ENCODE data around the gene ACIN1.

ACIN1 gene

DNA sequence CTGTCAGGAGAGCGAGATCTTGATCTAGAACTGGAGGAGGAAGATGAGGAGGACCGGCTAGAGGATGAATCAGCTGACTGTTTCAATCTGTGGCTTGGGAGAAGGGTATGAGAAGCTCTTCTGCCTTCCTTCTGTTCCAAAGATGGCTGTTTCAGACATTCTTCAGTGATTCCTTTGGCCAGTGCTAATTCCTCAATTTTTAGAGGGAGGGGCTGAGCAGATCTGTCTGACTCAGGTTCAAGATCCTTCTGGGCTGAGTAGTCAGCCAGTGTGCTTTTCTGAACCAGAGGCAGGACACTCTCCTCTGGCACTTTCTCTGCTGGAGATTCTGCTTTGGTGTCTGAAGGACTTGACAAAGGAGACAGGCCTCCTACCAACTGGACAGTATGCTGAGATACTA is 15.2 kb downstream of the ACIN1 start:
- DNase-seq = no peak

DNA sequence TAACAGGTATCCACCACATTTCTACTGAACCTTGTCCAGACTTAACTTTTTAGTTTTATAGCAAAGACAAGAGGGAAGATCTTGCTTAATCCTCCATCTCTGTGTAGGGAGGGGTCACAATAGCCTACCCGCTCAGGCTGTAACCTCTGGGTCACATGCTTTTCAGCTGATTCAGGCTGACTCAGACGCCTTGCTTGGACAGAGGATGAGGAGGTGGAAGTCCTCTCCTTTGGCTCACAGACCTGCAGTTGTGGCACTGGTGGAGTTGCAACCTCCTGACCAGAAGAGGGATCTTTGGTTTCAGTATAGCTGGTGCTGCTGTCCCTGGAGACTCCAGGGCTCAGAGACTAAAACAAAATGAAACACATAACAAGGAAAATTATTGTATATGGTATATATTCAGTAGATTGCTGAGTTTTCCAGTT is 16.2 kb downstream of the ACIN1 start:
- no peak for DNase-seq

GRCh38 chr14:23077962-23078361 is 17.0 kb downstream of the ACIN1 start:
- no peak for DNase-seq

DNA sequence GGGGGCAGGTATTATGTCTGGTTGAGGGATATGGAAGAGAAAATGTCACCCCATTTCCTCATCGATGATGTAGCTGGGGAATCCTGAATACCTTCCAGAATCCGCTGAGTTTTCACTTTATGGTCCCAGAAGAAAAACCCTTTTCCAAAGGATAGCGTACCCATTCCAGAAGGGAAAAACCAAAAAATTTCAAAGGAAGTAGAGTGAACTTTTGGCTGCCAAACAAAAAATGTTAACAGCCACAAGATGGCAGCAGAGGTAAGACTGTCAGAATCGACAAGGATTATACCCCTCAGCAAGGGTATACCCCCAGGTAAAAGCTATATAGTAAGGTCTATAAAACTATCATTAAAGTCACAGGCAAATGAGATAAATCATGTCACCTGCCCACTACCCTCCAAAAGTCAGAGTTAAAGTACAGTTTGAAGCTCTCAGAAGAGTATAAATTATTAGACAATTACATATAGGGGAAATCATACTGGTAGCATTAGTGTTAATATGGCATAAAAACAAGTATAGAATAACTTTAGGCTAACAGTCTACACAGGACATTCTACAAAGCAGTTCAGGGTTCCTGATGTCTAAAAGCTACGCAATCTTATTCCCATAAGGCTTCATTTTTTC is 18.0 kb downstream of the ACIN1 start:
- DNase-seq = no peak

GRCh38 chr14:23074906-23075305 is 20.0 kb downstream of the ACIN1 start:
- no peak for DNase-seq

DNA sequence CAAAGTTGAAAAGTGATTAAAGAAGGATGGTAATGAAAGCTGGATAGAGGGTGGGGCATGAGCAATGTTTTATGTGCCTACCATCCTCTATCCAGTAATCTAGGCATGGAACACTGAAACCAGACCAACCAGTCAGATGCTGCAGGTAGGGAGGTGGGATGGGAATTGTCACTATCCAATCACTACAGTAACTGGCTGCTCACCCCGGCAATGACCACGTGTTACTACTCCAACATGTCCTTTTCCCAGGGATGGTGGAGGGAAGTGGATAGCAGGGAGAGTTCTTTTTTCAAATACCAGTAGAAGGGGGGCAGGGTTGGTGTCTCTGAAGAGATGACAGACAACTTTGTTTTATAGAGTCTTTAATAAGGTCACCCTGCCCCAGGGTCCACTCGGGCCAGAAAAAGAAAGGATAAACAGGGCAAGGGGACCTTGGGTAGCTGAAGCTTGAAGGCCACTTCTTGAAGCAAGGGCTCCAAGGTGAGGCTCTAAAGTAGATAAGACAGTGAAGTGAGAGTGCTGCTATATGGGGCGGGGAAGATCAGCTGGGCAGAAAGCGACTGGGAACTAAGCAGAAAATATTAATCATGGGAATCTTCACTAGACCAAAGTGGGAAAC is 22.9 kb downstream of the ACIN1 start:
- no peak for DNase-seq

- DNase-seq = no peak
Measured at GRCh38 chr14:23071244-23071920, 23.6 kb downstream of the ACIN1 start.

GRCh38 chr14:23070262-23071129 is 24.4 kb downstream of the ACIN1 start:
- DNase-seq = no peak

- DNase-seq = no peak
Measured at GRCh38 chr14:23069413-23069806, 25.5 kb downstream of the ACIN1 start.

DNA sequence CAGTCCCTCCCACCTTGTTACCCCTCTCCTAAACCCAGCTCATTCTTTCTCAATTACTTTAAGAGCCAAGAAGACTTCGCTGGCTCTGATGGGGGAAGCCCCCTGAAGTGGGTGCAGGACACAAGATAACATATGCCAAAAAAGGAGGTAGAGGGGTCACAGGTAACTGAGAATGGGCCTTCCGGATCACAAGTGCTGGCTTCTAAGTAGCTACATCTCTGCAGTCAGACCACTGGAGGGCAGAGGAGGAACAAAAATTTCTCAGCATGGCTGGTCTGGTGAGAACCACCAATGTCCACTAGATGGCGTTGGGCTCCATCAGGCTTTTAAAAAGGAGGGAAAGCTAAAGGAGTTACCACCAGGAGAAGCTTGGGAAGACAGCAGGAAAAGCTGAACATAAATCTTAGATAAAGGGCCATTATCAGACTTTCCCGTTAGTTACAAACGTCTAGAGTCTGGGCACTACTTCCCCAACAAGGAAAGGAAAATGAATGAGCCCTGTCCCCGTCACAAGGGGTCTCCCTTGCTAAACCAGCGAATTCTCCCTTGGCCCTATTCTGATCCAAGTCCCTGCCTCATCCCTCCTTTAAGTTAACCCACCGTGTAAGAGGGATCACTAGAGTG is 26.0 kb downstream of the ACIN1 start:
- DNase-seq = no peak

DNA sequence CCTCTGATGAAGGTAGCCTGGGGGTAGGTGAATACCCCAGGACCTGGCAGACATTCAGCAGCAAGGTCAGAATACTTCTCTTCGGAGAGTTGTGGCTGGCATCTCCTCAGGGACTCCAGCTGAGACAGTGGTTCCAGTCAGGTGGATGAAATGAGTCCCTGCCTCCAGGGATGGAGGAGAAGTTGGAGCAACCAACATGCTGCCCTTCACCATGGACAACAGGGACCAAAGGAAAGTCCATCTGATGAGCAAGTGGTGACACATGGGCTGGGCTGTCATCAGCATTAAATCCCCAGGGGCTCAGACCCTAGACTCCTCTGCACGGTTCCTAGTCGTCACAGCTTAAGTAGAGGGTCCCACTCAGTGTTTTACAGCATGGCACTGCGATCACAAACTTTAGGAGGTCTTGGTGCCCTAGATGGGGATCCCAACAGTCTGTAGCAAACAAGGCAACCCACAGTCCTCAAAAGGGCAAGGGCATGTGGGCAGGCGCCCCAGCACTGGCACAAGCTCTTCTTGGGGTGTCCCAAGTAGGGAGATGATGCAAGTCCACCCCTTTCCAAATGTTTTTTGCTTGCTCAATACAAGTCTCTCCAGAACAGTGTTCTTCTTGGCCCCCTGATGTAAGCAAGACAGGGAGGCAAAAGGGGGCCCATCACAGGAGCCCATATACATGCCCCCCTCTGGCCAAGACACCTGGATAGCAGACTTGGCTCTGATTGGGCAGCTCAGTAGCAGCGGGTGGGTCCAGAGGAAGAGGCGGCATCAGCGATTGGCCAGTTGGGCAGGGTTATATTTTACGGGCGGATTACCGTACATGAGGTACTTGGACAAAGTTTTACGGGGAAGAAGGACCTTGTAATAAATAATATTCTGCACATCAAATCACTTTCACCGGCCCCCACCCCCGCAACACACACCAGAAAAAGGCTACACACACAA is 26.8 kb downstream of the ACIN1 start:
- DNase-seq = no peak

- DNase-seq = no peak
Measured at GRCh38 chr14:23066855-23067744, 27.8 kb downstream of the ACIN1 start.

DNA sequence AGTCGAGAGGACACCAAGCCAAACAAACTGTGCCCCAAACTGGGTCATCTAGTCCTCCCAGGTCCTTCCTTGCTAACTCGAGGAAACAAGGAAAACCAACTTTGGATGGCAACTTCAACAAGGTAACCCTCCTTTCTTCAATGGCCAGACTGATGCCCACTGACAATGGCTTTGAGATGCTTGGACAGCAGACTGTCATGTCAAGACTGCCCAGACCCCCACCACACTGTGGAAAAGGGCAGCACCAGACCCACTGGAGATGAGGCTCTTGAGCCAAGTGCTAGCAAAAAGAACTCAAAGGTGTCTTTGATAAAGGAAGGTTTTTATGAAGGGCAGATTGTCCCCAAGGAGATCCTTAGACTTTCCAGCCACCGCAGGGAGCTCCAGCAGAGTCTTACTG is 28.6 kb downstream of the ACIN1 start:
- DNase-seq = no peak

GRCh38 chr14:23063601-23064000 is 31.3 kb downstream of the ACIN1 start:
- no peak for DNase-seq

- no peak for DNase-seq
Measured at GRCh38 chr14:23062002-23062401, 32.9 kb downstream of the ACIN1 start.

- no peak for DNase-seq
Measured at GRCh38 chr14:23060536-23061260, 34.2 kb downstream of the ACIN1 start.

DNA sequence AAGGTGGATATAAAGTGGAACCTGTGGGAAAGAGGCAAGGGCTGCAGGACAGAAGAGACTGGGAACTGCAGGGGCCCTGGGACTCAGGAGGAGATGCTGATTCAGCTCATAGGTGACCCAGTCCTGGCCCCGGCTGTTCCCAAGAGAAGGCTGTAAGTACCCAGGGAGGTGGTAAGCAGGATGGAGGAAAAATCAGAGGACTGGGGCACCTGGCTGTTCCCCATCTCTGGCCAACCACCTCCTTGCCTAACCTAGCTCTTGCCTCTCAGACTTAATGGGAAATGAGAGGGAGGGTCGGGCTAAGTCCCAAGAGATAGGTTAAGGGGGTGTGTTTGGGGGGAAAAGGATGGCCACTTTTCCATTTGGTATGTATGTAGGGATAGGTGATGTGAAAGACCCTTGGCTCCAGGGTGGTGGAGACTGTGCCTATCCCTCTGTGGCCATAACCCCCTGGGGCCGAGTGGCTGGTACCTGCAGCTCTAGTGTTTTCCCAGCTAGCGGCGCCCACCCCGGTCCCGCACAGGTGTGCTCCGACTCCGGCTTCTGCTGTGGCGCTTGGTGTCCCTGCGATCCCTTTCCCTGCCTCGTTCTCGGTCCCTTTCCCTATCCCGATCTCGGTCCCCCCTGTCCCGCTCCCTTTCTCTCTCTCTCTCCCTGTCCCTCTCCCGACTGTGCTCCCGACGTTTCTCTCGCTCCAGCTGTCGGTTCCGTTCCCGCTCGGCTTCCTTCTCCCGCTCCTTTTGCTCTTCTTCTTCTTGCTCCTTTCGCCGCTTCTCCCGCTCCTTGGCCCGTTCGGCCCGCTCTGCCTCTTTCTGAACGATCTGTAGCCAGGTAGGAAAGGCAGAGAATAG is 36.1 kb downstream of the ACIN1 start:
- DNase-seq = no peak

GRCh38 chr14:23057757-23058653 is 36.9 kb downstream of the ACIN1 start:
- no peak for DNase-seq

All from SHP77 treated with DMSO at 0.1 percent for 48 hours (cell line).